Measurements from ENCODE around the gene PRL. TPM values are rescaled to one million over a fixed set of nuclear protein-coding genes. Genes with fewer than 3 reads are reported as not detected.

The PRL gene
- total and polyA plus RNA-seq, 10 donors = 0.09 to 1.6 (median 0.26) TPM; not detected in 7

DNA sequence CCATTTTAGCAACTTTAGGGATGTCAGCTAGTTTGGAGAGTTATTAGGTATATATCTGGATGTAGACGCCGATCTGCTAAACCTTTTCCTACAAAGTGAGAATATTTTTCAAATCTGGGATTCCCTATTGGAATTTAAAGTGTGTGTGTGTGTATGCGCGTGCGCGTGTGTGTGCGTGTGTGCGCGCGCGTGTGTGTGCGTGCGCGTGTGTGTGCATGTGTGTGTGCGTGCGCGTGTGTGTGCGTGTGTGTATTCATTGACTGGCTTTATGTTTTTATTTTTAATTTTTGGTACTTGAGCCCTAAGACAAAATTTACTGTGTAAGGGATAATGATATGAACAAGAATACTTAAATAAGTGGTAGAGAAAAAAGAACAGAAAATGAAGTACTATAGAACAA is 8.1 kb downstream of the PRL start:
- WGBS, 5 donors = 92 to 96% (median 92%) methylated on average over 18 of the region's 18 CpGs
- TF ChIP-seq POLR2AphosphoS5 (IDR thresholded peaks at IDR 0.05) (no peak), POLR2A (IDR thresholded peaks at IDR 0.05) (no peak)
- TF ChIP-seq, protein P1, sequence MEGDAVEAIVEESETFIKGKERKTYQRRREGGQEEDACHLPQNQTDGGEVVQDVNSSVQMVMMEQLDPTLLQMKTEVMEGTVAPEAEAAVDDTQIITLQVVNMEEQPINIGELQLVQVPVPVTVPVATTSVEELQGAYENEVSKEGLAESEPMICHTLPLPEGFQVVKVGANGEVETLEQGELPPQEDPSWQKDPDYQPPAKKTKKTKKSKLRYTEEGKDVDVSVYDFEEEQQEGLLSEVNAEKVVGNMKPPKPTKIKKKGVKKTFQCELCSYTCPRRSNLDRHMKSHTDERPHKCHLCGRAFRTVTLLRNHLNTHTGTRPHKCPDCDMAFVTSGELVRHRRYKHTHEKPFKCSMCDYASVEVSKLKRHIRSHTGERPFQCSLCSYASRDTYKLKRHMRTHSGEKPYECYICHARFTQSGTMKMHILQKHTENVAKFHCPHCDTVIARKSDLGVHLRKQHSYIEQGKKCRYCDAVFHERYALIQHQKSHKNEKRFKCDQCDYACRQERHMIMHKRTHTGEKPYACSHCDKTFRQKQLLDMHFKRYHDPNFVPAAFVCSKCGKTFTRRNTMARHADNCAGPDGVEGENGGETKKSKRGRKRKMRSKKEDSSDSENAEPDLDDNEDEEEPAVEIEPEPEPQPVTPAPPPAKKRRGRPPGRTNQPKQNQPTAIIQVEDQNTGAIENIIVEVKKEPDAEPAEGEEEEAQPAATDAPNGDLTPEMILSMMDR (IDR thresholded peaks at IDR 0.05 in 8 of 11, conservative IDR thresholded peaks at IDR 0.05 in 3 of 11) = no peak
- intact Hi-C loops (cut with DNase I; ENCODE audit: low total_unique reads) = no loop called here

DNA sequence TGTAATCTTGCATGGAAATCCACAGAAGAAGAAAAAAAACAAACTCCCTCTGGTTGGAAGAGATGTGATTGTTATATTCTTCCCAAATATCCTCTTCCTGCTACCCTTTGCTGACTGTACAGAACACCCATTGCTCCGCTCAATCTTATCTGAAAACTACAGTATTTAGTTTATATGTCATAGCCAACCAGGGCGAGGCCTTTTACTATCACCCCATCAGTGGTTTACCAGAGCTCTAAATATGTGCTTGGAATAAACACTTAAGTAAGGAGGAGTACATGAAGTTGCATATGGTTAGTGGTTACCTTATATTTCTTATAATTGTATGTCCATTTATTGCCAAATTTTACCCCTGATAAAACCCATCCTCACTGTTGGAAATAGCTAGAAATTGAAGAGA is 12.2 kb downstream of the PRL start:
- no peaks in the 10 kb centered on the region for H3K4me1 ChIP-seq
- 80 to 92% (median 92%) methylated on average over 2 of the region's 2 CpGs for WGBS, 5 donors
- H3K27ac ChIP-seq = no peak overlapping the region
- H3K27me3 ChIP-seq (replicated peaks in 1 of 7) = no peaks in the 10 kb centered on the region
- no peaks in the 10 kb centered on the region for H3K36me3 ChIP-seq
- no peak overlapping the region for H3K4me3 ChIP-seq
- TF ChIP-seq, protein P1 (IDR thresholded peaks at IDR 0.05 in 8 of 11, conservative IDR thresholded peaks at IDR 0.05 in 3 of 11) = no peak
- TF ChIP-seq POLR2A (IDR thresholded peaks at IDR 0.05) = no peak
- TF ChIP-seq POLR2AphosphoS5 (IDR thresholded peaks at IDR 0.05) = no peak
- H3K9me3 ChIP-seq = no peaks in the 10 kb centered on the region
- intact Hi-C loops (cut with DNase I; ENCODE audit: low total_unique reads) = no loop called here
- no peak for DNase-seq

More for the DNA sequence above, 8.1 kb downstream of the PRL start:
- no peak overlapping the region for H3K4me3 ChIP-seq
- H3K36me3 ChIP-seq = no peaks in the 10 kb centered on the region
- DNase-seq = no peak
- H3K27me3 ChIP-seq (replicated peaks in 1 of 7) = no peaks in the 10 kb centered on the region
- no peaks in the 10 kb centered on the region for H3K9me3 ChIP-seq
- no peak overlapping the region for H3K27ac ChIP-seq
- no peaks in the 10 kb centered on the region for H3K4me1 ChIP-seq

DNA sequence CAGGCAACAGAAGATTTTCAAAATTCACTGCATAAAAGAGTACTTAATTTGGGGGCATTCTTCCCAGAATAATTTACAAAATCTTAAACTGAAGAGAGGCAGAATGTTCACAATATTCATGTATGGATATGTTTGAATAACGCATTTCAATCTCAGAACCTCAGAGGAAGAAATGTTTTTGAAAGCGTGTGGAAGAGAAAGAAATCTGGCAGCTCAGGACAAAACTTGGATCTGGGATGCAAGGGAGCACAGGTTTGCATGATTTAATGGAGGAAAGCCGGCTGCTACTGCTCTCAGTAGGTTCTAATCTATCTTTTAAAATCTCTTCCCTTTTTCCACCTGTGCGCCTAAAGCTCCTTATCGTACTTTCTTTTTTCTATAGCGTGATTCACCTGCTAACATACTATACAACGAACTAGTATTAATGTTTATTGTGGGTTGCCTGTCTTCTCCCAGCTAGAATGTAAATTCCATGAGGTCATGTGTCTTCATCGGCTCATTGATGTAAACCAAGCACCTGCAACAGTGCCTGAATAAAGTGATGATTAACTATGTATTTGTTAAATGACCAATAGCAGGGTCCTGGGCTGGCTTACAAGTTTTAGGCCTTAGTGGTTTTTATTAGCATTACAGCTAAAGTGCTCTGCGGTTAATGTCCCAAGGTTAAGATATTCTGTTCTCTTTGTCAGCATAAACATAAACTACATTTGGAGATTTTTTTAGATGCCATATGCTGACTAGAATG is 15.3 kb downstream of the PRL start:
- H3K4me3 ChIP-seq = no peak overlapping the region
- no peak for DNase-seq
- intact Hi-C loops (cut with DNase I; ENCODE audit: low total_unique reads) = no loop called here
- no peaks in the 10 kb centered on the region for H3K27me3 ChIP-seq (replicated peaks in 1 of 7)
- TF ChIP-seq POLR2AphosphoS5 (IDR thresholded peaks at IDR 0.05) = no peak
- TF ChIP-seq, protein P1 (IDR thresholded peaks at IDR 0.05 in 8 of 11, conservative IDR thresholded peaks at IDR 0.05 in 3 of 11) = no peak
- no peak for TF ChIP-seq POLR2A (IDR thresholded peaks at IDR 0.05)
- H3K36me3 ChIP-seq = no peaks in the 10 kb centered on the region
- H3K4me1 ChIP-seq = no peaks in the 10 kb centered on the region
- H3K9me3 ChIP-seq = peaks cover 0 to 9% (median 0%) of the 10 kb centered on the region in 8 donors
- 90 to 97% (median 93%) methylated on average over 9 of the region's 9 CpGs for WGBS, 5 donors
- no peak overlapping the region for H3K27ac ChIP-seq

DNA sequence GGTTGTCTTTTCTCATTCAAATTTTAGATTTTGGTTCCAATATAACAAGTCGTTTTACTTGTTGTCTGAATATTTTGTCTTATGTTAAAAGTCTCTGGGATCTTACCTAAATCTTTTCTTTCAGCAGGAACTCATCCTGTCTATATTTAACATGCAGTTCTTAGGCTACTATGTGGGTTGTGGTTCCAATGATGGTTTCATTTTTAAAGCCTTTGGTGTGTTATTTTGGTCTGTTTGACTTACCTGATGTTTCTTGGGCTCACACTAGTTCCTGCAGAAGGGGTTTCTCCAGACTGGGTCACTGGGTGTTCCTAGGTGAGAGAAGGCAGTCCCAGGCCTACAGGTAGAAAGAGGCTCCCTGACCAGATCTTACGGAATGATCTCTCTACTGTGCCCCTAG is 17.4 kb downstream of the PRL start:
- H3K4me1 ChIP-seq = no peaks in the 10 kb centered on the region
- H3K27me3 ChIP-seq (replicated peaks in 1 of 7) = no peaks in the 10 kb centered on the region
- intact Hi-C loops (cut with DNase I; ENCODE audit: low total_unique reads) = no loop called here
- H3K36me3 ChIP-seq = no peaks in the 10 kb centered on the region
- 79 to 90% (median 85%) methylated on average over 2 of the region's 2 CpGs for WGBS, 5 donors
- H3K9me3 ChIP-seq = peaks cover 0 to 22% (median 3%) of the 10 kb centered on the region in 8 donors
- DNase-seq = no peak
- no peak overlapping the region for H3K27ac ChIP-seq
- TF ChIP-seq POLR2AphosphoS5 (IDR thresholded peaks at IDR 0.05) (no peak), POLR2A (IDR thresholded peaks at IDR 0.05) (no peak)
- TF ChIP-seq, protein P1 (IDR thresholded peaks at IDR 0.05 in 8 of 11, conservative IDR thresholded peaks at IDR 0.05 in 3 of 11) = no peak
- H3K4me3 ChIP-seq = no peak overlapping the region
